ENCODE data around the gene ARID1B.

ARID1B gene

DNA sequence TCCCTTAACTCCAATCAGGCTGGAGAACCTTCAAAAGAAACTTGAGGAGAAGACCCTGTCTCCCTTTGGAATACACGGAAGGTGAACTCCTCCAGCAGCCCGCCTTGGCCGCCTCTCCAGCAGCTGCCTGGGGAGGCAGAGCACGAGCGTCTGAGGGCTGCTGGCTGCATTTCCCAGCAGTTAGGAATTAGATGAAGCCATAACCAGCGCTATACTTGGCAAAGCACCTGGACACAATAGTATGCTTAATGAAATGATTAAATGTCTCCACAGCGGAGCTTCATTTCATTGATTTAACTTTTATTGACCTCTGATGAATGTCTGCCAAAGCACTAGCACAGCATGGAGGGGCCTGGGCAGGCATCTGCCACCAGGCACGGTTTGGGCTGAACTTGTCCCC lies 472.6 kb downstream of the ARID1B start:
- no peak overlapping the region for H3K27ac ChIP-seq (ENCODE audit: poor library complexity, severe bottlenecking)

DNA sequence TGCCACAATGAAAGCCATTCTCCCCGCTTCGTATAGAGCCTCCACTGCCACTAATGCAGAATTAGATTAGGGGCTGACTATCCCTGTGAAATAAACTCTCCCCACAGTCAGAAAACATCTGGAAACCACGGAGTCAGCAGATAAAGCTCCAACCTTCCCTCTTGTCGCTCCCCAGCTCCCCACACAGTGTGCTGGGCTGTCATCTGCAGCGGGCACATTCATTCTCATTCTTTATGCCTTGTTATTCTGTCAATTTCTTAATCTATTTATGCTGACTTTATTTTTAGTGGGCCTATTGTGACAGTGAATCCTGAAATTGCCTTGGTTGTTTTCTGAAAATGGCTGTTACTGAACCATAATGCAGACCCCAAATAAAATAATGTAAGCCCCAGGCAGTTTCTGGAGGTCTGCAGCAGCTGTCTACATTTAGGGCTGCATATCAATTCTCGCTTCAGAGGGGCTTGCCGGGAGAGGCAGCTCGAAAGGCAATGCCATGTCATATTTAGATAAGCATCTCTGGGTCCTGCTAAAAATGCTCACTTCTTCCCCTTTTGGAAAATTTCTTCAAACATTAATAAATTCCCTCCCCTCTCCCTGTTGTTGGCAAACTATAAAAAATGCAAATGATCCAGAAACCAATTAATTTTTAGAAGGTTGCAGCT lies 474.5 kb downstream of the ARID1B start:
- Histone ChIP-seq H3K27ac (ENCODE audit: poor library complexity, severe bottlenecking) (no peak overlapping the region), H3K36me3 (ENCODE audit: low read depth) (no peaks in the 10 kb centered on the region), H3K4me1 (ENCODE audit: insufficient read depth, poor library complexity, severe bottlenecking) (no peaks in the 10 kb centered on the region), H3K27me3 (ENCODE audit: insufficient read depth, poor library complexity, severe bottlenecking) (no peaks in the 10 kb centered on the region), H3K4me3 (ENCODE audit: severe bottlenecking) (no peak overlapping the region), H3K9me3 (ENCODE audit: severe bottlenecking) (no peaks in the 10 kb centered on the region)
- no peak for DNase-seq (ENCODE audit: low spot score)
- TF ChIP-seq, protein P1, sequence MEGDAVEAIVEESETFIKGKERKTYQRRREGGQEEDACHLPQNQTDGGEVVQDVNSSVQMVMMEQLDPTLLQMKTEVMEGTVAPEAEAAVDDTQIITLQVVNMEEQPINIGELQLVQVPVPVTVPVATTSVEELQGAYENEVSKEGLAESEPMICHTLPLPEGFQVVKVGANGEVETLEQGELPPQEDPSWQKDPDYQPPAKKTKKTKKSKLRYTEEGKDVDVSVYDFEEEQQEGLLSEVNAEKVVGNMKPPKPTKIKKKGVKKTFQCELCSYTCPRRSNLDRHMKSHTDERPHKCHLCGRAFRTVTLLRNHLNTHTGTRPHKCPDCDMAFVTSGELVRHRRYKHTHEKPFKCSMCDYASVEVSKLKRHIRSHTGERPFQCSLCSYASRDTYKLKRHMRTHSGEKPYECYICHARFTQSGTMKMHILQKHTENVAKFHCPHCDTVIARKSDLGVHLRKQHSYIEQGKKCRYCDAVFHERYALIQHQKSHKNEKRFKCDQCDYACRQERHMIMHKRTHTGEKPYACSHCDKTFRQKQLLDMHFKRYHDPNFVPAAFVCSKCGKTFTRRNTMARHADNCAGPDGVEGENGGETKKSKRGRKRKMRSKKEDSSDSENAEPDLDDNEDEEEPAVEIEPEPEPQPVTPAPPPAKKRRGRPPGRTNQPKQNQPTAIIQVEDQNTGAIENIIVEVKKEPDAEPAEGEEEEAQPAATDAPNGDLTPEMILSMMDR (IDR thresholded peaks at IDR 0.05; ENCODE audit: poor library complexity, severe bottlenecking), result no peak
- ATAC-seq (ENCODE audit: low read depth), result no peak

More for the DNA sequence above, 472.6 kb downstream of the ARID1B start:
- TF ChIP-seq, protein P1 (IDR thresholded peaks at IDR 0.05; ENCODE audit: poor library complexity, severe bottlenecking), result no peak
- no peak for DNase-seq (ENCODE audit: low spot score)
- ATAC-seq (ENCODE audit: low read depth), result no peak
- H3K36me3 ChIP-seq (ENCODE audit: low read depth), result no peaks in the 10 kb centered on the region
- H3K27me3 ChIP-seq (ENCODE audit: insufficient read depth, poor library complexity, severe bottlenecking), result no peaks in the 10 kb centered on the region
- H3K9me3 ChIP-seq (ENCODE audit: severe bottlenecking), result no peaks in the 10 kb centered on the region
- H3K4me1 ChIP-seq (ENCODE audit: insufficient read depth, poor library complexity, severe bottlenecking), result no peaks in the 10 kb centered on the region
- H3K4me3 ChIP-seq (ENCODE audit: severe bottlenecking), result no peak overlapping the region

DNA sequence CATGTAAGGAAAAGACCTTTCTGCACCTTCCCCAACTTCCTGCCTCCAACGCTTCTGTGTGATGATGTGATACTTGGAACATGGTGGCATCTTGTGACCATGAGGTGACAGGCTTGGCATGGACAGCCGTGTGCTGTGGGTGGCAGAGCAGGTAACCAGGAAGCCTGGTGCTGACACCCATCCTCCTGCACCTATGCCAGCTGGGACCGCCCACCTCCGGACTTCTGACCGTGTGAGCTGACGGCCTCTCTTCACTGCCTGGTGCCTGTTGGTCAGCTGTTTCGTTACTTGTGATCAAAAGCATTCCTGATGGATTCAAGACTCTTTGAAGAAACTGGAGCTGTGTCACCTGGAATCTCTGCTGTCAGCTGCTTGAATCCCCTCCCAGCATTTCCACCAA lies 475.8 kb downstream of the ARID1B start:
- no peaks in the 10 kb centered on the region for H3K36me3 ChIP-seq (ENCODE audit: low read depth)
- ATAC-seq (ENCODE audit: low read depth) (no peak), DNase-seq (ENCODE audit: low spot score) (no peak)
- H3K9me3 ChIP-seq (ENCODE audit: severe bottlenecking), result no peaks in the 10 kb centered on the region
- no peak overlapping the region for H3K4me3 ChIP-seq (ENCODE audit: severe bottlenecking)
- H3K27ac ChIP-seq (ENCODE audit: poor library complexity, severe bottlenecking), result no peak overlapping the region
- no peaks in the 10 kb centered on the region for H3K27me3 ChIP-seq (ENCODE audit: insufficient read depth, poor library complexity, severe bottlenecking)
- TF ChIP-seq, protein P1 (IDR thresholded peaks at IDR 0.05; ENCODE audit: poor library complexity, severe bottlenecking), result no peak
- no peaks in the 10 kb centered on the region for H3K4me1 ChIP-seq (ENCODE audit: insufficient read depth, poor library complexity, severe bottlenecking)

DNA sequence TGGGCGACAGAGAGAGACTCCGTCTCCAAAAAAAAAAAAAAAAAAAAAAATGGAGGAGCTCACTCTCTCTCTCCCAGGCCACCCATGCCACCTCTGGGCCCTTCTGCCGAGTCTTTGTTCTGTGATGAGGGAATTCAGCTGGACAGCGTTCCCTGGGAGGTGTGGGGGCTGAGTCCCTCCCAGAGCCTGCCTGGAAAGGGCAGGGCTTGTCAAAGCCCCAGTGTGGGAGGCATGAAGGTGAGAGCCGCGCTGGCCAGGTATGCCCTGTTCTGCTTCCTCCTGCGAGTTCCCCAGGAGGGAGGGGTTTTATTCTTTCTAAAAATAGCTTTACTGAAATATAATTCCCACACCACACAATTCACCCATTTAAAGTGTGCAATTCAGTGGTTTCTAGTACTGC lies 476.5 kb downstream of the ARID1B start:
- TF ChIP-seq, protein P1 (IDR thresholded peaks at IDR 0.05; ENCODE audit: poor library complexity, severe bottlenecking), result no peak
- Histone ChIP-seq H3K27me3 (ENCODE audit: insufficient read depth, poor library complexity, severe bottlenecking) (no peaks in the 10 kb centered on the region), H3K9me3 (ENCODE audit: severe bottlenecking) (no peaks in the 10 kb centered on the region), H3K27ac (ENCODE audit: poor library complexity, severe bottlenecking) (no peak overlapping the region), H3K36me3 (ENCODE audit: low read depth) (no peaks in the 10 kb centered on the region), H3K4me1 (ENCODE audit: insufficient read depth, poor library complexity, severe bottlenecking) (no peaks in the 10 kb centered on the region), H3K4me3 (ENCODE audit: severe bottlenecking) (no peak overlapping the region)
- ATAC-seq (ENCODE audit: low read depth) (no peak), DNase-seq (ENCODE audit: low spot score) (no peak)

DNA sequence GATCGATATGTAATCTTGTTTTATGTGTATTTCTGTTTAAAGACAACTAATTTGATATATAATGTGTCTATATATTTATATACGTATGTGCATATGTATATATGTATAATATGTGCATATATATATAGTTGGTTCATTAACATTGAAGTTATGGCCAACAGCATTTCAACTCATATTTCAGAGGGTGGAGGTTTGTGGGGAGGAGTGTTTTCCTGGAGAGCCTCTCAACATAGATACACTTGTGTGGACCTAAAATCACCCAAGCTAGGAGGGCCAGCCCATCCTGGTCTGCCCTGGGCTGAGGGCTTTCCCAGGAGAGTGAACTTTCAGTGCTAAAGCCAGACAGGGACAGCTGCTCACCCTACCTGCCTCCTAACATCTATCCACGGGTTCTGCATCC lies 477.4 kb downstream of the ARID1B start:
- DNase-seq (ENCODE audit: low spot score) (no peak), ATAC-seq (ENCODE audit: low read depth) (no peak)
- Histone ChIP-seq H3K36me3 (ENCODE audit: low read depth) (no peaks in the 10 kb centered on the region), H3K4me1 (ENCODE audit: insufficient read depth, poor library complexity, severe bottlenecking) (no peaks in the 10 kb centered on the region), H3K27me3 (ENCODE audit: insufficient read depth, poor library complexity, severe bottlenecking) (no peaks in the 10 kb centered on the region), H3K4me3 (ENCODE audit: severe bottlenecking) (no peak overlapping the region), H3K9me3 (ENCODE audit: severe bottlenecking) (no peaks in the 10 kb centered on the region), H3K27ac (ENCODE audit: poor library complexity, severe bottlenecking) (no peak overlapping the region)
- TF ChIP-seq, protein P1 (IDR thresholded peaks at IDR 0.05; ENCODE audit: poor library complexity, severe bottlenecking), result no peak
